Fibroblast of mammary gland (primary cell): ENCODE measurements around the gene GALNS.

ENCODE experiments used
- DNase-seq: peaks from one replicate; pipeline ENCODE4 v3.0.0-alpha.2; 2010; ENCODE audit warnings: low read depth
- H3K4me3 ChIP-seq: 2 replicates; pipeline ENCODE4 v1.5.1; 2011; ENCODE audit warnings: low read depth, mild to moderate bottlenecking, low read length, moderate library complexity; ENCODE audit not compliant: control insufficient read depth
- CTCF ChIP-seq: conservative IDR thresholded peaks from 2 replicates; pipeline ENCODE4 v1.5.1; 2011; ENCODE audit warnings: low read depth, low read length, inconsistent platforms; ENCODE audit not compliant: control insufficient read depth, insufficient read depth

Gene GALNS

GRCh38 chr16:88804173-88804551, 52.6 kb downstream of the GALNS start:
- TF ChIP-seq CTCF = no peak
- no peak for DNase-seq
- peak overlapping the region; percentile 62 for H3K4me3 ChIP-seq

GRCh38 chr16:88803264-88803987, 53.3 kb downstream of the GALNS start, which contains the start of gene CDT1:
CDT1 (plus strand) TSS chr16:88803789; CDS start chr16:88803832, 43 bp downstream.
- peak within 1 kb of the TSS; percentile 62 for H3K4me3 ChIP-seq
- TF ChIP-seq CTCF = no peak
- peak; percentile 70 for DNase-seq

GRCh38 chr16:88800277-88800592, 56.5 kb downstream of the GALNS start:
- no peak for DNase-seq
- H3K4me3 ChIP-seq = no peak overlapping the region
- TF ChIP-seq CTCF = no peak

- DNase-seq = no peak
- H3K4me3 ChIP-seq = no peak overlapping the region
- TF ChIP-seq CTCF = no peak
These were observed 57.0 kb downstream of the GALNS start for GRCh38 chr16:88799569-88800276.

- no peak for DNase-seq
- H3K4me3 ChIP-seq = no peak overlapping the region
- no peak for TF ChIP-seq CTCF
These were observed 57.8 kb downstream of the GALNS start for GRCh38 chr16:88798772-88799455.

GRCh38 chr16:88798073-88798472, 58.7 kb downstream of the GALNS start:
- DNase-seq = no peak
- H3K4me3 ChIP-seq = no peak overlapping the region
- no peak for TF ChIP-seq CTCF
